ENCODE data around the gene KCTD21.

The KCTD21 gene

DNA sequence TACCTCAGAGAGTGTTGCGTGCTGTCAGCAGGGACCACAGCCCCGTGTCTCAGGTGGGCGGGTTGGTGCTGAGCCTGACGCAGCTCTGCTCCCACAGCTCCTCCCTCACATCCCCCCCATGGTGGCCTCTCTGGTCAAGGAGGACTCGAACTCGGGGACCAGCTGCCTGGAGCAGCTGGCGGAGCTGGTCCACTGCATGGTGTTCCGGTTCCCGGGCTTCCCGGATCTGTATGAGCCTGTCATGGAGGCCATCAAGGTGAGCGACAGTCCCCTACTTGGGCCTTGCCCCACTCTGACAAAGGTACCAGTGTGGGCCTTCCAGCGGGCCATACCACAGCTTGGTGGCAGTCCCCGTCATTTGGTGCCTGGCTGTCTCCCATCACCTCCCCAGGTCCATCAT, 12.1 kb upstream of the KCTD21 start:
- POLR2A ChIA-PET, result interaction anchor here (1.2 kb wide), 1 partner anchor 12 kb away, joined by 3 read pairs; the partner anchor contains the start of gene KCTD21
- CTCF ChIA-PET, result no interaction called here
- DNase-seq (ENCODE audit: extremely low spot score), result no peak
- TF ChIP-seq FOXA1 (IDR thresholded peaks at IDR 0.05) (no peak), L3MBTL2 (conservative IDR thresholded peaks at IDR 0.05) (no peak), FOXK2 (IDR thresholded peaks at IDR 0.05) (no peak), LEF1 (IDR thresholded peaks at IDR 0.05; ENCODE audit: borderline replicate concordance) (no peak), ELF4 (IDR thresholded peaks at IDR 0.05) (no peak), CTBP1 (IDR thresholded peaks at IDR 0.05; ENCODE audit: borderline replicate concordance) (no peak), SP1 (IDR thresholded peaks at IDR 0.05) (no peak), NFRKB (IDR thresholded peaks at IDR 0.05) (no peak), SUZ12 (IDR thresholded peaks at IDR 0.05) (no peak), BHLHE40 (IDR thresholded peaks at IDR 0.05; ENCODE audit: borderline replicate concordance) (no peak), TARDBP (IDR thresholded peaks at IDR 0.05) (no peak)
- TF ChIP-seq, protein P1, sequence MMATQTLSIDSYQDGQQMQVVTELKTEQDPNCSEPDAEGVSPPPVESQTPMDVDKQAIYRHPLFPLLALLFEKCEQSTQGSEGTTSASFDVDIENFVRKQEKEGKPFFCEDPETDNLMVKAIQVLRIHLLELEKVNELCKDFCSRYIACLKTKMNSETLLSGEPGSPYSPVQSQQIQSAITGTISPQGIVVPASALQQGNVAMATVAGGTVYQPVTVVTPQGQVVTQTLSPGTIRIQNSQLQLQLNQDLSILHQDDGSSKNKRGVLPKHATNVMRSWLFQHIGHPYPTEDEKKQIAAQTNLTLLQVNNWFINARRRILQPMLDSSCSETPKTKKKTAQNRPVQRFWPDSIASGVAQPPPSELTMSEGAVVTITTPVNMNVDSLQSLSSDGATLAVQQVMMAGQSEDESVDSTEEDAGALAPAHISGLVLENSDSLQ (IDR thresholded peaks at IDR 0.05), result no peak

DNA sequence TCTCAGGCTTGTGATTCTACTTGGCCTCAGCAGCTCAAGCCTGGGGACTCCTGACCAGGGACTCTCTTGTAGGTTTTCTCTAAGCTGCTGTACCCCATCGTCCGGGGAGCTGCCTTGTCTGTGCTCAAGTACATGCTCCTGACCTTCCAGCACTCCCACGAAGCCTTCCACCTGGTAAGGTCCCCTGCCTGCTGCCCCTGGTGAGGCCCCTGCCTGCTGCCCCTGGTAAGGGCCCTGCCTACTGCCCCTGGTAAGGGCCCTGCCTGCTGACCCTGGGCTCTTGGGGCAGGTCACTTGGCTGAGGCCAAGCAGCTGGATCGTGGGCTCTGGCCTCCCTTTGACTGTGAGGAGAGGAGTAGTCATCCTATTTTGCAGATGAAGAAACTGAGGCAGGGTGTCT, 11.6 kb upstream of the KCTD21 start:
- POLR2A ChIA-PET, result interaction anchor here (1.2 kb wide), 1 partner anchor 12 kb away, joined by 3 read pairs; the partner anchor contains the start of gene KCTD21
- DNase-seq (ENCODE audit: extremely low spot score), result no peak
- no peak for TF ChIP-seq SP1 (IDR thresholded peaks at IDR 0.05)
- TF ChIP-seq, protein P1 (IDR thresholded peaks at IDR 0.05), result no peak
- TF ChIP-seq LEF1 (IDR thresholded peaks at IDR 0.05; ENCODE audit: borderline replicate concordance), result no peak
- no peak for TF ChIP-seq FOXM1 (IDR thresholded peaks at IDR 0.05; ENCODE audit: borderline replicate concordance)
- no peak for TF ChIP-seq ARNT (IDR thresholded peaks at IDR 0.05)
- no peak for TF ChIP-seq TARDBP (IDR thresholded peaks at IDR 0.05)
- TF ChIP-seq ELF4 (IDR thresholded peaks at IDR 0.05), result no peak
- TF ChIP-seq NFRKB (IDR thresholded peaks at IDR 0.05), result no peak
- no peak for TF ChIP-seq L3MBTL2 (conservative IDR thresholded peaks at IDR 0.05)
- no peak for TF ChIP-seq ZNF384 (IDR thresholded peaks at IDR 0.05)
- TF ChIP-seq CTBP1 (IDR thresholded peaks at IDR 0.05; ENCODE audit: borderline replicate concordance), result no peak
- TF ChIP-seq FOXK2 (IDR thresholded peaks at IDR 0.05), result no peak
- TF ChIP-seq FOXA1 (IDR thresholded peaks at IDR 0.05), result no peak
- no peak for TF ChIP-seq BHLHE40 (IDR thresholded peaks at IDR 0.05; ENCODE audit: borderline replicate concordance)
- no peak for TF ChIP-seq HDGF (IDR thresholded peaks at IDR 0.05; ENCODE audit: borderline replicate concordance)
- no peak for TF ChIP-seq SUZ12 (IDR thresholded peaks at IDR 0.05)
- CTCF ChIA-PET, result no interaction called here

DNA sequence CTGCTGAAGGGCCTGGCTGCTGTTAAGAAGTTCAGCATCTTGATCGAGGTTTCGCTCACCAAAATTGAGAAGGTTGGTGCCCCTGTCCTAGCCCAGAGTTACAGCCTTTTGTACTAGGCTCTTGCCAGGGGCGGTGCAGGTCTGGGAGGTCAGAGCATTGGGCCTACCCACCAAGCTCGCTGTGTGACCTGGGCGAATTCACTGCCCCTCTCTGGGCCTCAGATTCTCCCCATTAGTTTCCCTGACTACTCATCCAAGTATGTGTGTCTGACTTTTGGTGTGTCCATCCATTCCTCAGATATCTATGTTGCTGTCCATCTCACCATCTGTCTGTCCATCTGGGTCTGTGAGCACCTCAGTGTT, 11.2 kb upstream of the KCTD21 start:
- POLR2A ChIA-PET, result interaction anchor here (1.2 kb wide), 1 partner anchor 11 kb away, joined by 3 read pairs; the partner anchor contains the start of gene KCTD21
- CTCF ChIA-PET, result no interaction called here
- no peak for DNase-seq (ENCODE audit: extremely low spot score)
- TF ChIP-seq FOXM1 (IDR thresholded peaks at IDR 0.05; ENCODE audit: borderline replicate concordance) (no peak), TARDBP (IDR thresholded peaks at IDR 0.05) (no peak), ELF4 (IDR thresholded peaks at IDR 0.05) (no peak), SP1 (IDR thresholded peaks at IDR 0.05) (no peak)

DNA sequence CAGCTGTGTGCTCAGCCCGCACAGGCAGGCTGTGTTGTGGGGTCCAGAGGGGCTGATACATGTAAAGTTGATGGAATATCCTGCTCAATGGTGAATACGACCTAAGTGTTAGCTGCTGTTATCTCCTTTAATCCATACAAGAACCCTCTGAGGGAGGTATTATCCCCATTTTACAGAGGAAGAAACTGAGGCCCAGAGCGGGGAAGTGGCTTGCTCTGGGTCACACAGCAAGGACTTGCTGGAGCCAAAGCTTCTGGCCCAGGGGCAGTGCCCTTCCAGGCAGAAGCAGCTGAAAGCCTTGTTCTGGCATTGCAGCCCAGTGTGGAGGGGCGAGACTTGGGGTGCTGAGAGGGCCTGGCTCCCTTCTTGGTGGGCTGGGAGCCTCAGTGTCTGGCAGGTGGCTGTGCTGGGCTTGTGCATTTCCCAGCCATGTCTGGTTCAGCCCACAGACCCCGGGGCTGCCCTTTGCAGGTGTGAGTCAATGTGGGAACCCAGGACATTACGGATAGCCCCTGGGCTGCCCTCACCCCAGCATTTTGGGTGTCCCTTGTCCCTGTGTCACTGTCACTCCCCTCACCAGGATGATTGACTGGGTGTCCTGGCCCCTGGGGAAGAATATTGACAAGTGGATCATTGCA, 10.7 kb upstream of the KCTD21 start:
- DNase-seq (ENCODE audit: extremely low spot score), result no peak
- no peak for TF ChIP-seq FOXA1 (IDR thresholded peaks at IDR 0.05)
- no peak for TF ChIP-seq BHLHE40 (IDR thresholded peaks at IDR 0.05; ENCODE audit: borderline replicate concordance)
- POLR2A ChIA-PET, result no interaction called here
- CTCF ChIA-PET, result no interaction called here

DNA sequence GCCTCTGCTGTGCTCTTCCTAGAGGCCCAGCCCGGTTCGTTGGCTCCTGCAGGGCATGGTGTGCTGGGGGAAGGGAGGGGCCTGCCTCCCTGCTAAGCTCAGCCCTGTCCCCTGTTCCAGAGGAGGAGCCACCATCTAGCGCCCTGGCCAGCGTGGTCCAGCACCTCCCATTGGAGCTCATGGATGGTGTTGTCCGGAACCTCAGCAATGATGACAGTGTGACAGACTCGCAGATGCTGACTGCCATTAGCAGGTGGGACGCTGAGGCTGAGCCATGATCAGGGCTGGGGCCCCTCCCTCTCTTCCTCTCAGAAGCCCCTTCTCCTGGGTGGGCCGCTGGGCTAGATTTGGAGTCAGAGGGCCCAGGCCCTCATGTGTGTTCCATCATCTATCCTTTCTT, 9.4 kb upstream of the KCTD21 start:
- no peak for DNase-seq (ENCODE audit: extremely low spot score)
- ChIA-PET POLR2A (no interaction called here), CTCF (interaction anchor here (0.6 kb wide), 1 partner anchor 158 kb away, joined by 4 read pairs; no protein-coding TSS in a partner anchor)
- TF ChIP-seq HDGF (IDR thresholded peaks at IDR 0.05; ENCODE audit: borderline replicate concordance), result no peak
- TF ChIP-seq SUZ12 (IDR thresholded peaks at IDR 0.05), result no peak
- TF ChIP-seq, protein P1 (IDR thresholded peaks at IDR 0.05), result no peak
- TF ChIP-seq NFRKB (IDR thresholded peaks at IDR 0.05), result no peak
- TF ChIP-seq SP1 (IDR thresholded peaks at IDR 0.05), result no peak
- no peak for TF ChIP-seq LEF1 (IDR thresholded peaks at IDR 0.05; ENCODE audit: borderline replicate concordance)
- TF ChIP-seq ELF4 (IDR thresholded peaks at IDR 0.05), result no peak
- no peak for TF ChIP-seq FOXK2 (IDR thresholded peaks at IDR 0.05)

DNA sequence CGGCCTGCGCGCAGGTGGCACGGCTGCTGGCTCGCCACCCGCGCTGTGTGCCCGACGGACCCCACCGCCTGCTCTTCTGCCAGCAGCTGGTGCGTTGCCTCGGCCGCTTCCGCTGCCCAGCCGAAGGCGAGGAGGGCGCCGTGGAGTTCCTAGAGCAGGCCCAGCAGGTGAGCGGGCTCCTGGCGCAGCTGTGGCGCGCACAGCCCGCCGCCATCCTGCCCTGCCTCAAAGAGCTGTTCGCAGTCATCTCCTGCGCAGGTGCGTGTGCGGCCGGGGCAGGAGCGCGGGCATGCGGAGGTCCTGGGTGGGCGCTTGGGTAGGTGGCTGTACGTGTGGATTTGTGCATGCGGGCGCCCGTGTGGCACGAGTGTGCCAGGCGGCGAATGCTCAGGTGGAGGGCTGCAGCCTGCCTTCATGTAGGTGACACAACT, 8.2 kb upstream of the KCTD21 start:
- ChIA-PET CTCF (no interaction called here), POLR2A (no interaction called here)
- TF ChIP-seq, protein P1 (IDR thresholded peaks at IDR 0.05), result no peak
- TF ChIP-seq ZNF384 (IDR thresholded peaks at IDR 0.05) (no peak), SUZ12 (IDR thresholded peaks at IDR 0.05) (no peak), HDGF (IDR thresholded peaks at IDR 0.05; ENCODE audit: borderline replicate concordance) (no peak), SP1 (IDR thresholded peaks at IDR 0.05) (no peak), FOXM1 (IDR thresholded peaks at IDR 0.05; ENCODE audit: borderline replicate concordance) (no peak), LEF1 (IDR thresholded peaks at IDR 0.05; ENCODE audit: borderline replicate concordance) (no peak), NFRKB (IDR thresholded peaks at IDR 0.05) (no peak), FOXK2 (IDR thresholded peaks at IDR 0.05) (no peak), BHLHE40 (IDR thresholded peaks at IDR 0.05; ENCODE audit: borderline replicate concordance) (no peak), L3MBTL2 (conservative IDR thresholded peaks at IDR 0.05) (no peak), TARDBP (IDR thresholded peaks at IDR 0.05) (no peak), CTBP1 (IDR thresholded peaks at IDR 0.05; ENCODE audit: borderline replicate concordance) (no peak)
- no peak for DNase-seq (ENCODE audit: extremely low spot score)

Measured in HEK293T (cell line).